NB4 (cell line): Measurements from ENCODE around the gene SNX25.

Experiments used
- MYC ChIP-seq: IDR thresholded peaks from 2 replicates; pipeline ENCODE4 v1.6.1; 2011; ENCODE audit warnings: low read depth, low read length
- POLR2A ChIP-seq: IDR thresholded peaks from 2 replicates; pipeline ENCODE4 v1.6.1; 2011; ENCODE audit warnings: mild to moderate bottlenecking; ENCODE audit not compliant: insufficient read length; ENCODE audit errors: extremely low read depth
- TF ChIP-seq, protein P1 (sequence below): IDR thresholded peaks from one replicate; pipeline ENCODE4 v1.5.1; 2012; ENCODE audit warnings: low read depth, low read length

- TF ChIP-seq, protein P1, sequence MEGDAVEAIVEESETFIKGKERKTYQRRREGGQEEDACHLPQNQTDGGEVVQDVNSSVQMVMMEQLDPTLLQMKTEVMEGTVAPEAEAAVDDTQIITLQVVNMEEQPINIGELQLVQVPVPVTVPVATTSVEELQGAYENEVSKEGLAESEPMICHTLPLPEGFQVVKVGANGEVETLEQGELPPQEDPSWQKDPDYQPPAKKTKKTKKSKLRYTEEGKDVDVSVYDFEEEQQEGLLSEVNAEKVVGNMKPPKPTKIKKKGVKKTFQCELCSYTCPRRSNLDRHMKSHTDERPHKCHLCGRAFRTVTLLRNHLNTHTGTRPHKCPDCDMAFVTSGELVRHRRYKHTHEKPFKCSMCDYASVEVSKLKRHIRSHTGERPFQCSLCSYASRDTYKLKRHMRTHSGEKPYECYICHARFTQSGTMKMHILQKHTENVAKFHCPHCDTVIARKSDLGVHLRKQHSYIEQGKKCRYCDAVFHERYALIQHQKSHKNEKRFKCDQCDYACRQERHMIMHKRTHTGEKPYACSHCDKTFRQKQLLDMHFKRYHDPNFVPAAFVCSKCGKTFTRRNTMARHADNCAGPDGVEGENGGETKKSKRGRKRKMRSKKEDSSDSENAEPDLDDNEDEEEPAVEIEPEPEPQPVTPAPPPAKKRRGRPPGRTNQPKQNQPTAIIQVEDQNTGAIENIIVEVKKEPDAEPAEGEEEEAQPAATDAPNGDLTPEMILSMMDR, result no peak
- TF ChIP-seq POLR2A, result no peak
- TF ChIP-seq MYC, result no peak
Observed at GRCh38 chr4:185332575-185333464, 123.4 kb downstream of the SNX25 start.
